DMS 273 treated with DMSO at 0.1 percent for 48 hours (cell line): ENCODE data around the gene PDZRN3.

Experiments
- DNase-seq: peaks from one replicate; lab custom pipeline; 2025; lab: John Stamatoyannopoulos, UW

PDZRN3 gene

GRCh38 chr3:73624821-73625665 is at the start of gene PDZRN3:
Gene PDZRN3 (minus strand): TSS chr3:73624941.
- DNase-seq: no peak

DNA sequence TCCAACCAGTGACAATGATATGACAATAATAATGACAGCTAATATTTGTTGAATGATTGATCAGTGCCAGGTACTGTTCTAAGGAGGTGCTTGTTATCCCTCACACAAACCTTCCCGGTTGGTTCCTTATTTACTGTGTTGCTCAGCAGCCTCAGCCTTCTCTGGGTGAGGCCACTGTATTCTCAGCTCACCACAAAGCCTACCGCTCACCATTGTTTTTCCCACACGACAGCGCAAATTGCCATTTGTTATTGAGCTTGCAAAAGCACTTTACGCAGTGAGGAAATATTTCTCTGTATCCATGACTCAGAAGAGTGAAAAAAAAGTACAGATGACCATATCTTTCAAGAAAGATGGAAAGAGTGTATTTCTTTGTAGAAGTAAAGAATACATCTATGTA is 49.5 kb upstream of the PDZRN3 start:
- DNase-seq: no peak

DNA sequence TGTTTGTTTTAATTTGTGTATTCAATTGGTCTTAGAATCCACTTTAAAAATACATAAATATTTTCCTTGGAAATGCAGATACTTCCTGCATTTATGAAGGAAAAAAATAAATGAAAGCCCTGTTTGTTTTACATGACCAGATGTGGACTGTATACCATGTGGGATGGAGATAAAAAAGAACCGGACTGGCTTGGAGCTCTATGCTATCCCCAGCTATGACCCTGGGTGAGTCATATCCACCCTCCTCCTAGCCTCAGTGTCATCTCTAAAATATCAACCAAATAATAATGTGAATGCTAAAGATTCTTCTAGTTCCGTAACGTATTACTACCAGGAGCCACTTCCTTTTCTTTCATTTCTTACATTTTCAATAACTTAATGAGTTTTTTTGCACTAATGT is 44.5 kb upstream of the PDZRN3 start:
- no peak for DNase-seq

DNA sequence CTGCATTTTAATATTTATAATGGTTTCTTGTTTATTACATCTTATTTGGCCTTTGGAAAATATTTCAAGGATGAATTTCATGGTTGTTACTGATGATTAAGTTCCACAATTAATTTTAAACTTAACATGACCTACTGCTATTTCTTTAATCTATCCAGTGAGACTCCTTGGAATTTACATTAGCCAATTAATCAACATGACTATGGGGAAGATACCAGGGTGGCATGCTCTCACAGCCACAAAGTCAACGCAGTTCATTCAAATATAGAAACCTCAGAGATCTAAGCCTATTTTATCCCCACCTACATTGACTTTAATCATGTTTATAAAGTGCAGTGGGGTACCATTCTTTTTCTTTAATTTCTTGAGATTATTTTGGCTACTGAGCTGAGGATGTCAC is 43.6 kb upstream of the PDZRN3 start:
- no peak for DNase-seq

GRCh38 chr3:73667889-73668288 is 43.1 kb upstream of the PDZRN3 start:
- no peak for DNase-seq

- no peak for DNase-seq
Measured at GRCh38 chr3:73665286-73665685, 40.5 kb upstream of the PDZRN3 start.

DNA sequence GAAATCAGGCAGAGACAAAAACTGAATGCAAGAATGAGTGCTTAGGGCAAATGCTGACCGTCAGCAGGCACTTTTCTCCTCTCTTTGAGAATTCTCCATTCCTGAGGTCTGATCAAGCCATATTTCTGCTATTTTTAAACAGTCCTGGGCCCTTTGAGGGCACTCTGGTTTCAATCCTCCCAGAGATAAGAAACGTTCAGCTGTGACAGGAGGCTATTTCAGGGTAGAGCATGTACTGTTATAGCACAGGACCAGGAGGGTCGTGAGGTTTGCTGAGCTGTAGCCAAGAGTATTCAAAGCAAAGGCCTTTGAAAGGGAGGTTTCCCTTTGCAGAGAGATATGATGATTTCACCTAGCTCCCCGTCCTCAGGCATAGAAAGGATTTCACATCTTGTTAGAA is 39.6 kb upstream of the PDZRN3 start:
- no peak for DNase-seq

DNA sequence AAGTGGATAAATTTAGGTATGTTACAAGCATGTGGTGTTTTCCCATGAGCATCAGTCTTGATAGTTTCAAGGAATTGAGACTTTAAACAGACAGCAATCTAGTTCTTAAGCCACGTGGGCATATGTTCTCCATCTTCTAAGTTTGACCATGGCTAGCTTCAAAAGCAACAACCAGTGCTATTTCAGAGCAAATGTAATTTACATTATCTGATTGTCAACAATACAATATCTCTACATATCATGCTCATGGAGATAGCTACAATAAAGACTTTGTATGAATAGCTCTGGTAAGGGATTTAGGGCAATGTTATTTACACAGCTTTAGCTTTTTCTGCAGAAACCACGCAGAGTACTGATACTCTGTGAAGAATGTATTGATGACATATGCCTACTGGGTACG is 38.8 kb upstream of the PDZRN3 start:
- no peak for DNase-seq

DNA sequence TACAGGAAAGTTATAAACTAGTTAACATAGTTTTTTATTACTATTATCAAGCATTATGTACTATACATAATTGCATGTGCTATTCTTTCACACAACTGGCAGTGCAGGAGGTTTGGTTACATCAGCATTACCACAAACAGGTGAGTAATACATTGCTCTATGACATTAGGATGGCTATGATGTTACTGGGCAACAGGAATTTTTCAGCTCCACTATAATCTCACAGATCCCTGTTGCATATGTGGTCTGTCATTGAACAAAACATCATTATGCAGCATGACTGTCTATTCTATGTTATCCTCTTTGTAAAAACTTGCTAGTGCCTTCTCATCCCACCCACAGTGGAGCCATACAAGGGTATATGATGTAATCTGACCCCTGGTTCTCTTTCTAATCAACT is 36.5 kb upstream of the PDZRN3 start:
- no peak for DNase-seq

DNA sequence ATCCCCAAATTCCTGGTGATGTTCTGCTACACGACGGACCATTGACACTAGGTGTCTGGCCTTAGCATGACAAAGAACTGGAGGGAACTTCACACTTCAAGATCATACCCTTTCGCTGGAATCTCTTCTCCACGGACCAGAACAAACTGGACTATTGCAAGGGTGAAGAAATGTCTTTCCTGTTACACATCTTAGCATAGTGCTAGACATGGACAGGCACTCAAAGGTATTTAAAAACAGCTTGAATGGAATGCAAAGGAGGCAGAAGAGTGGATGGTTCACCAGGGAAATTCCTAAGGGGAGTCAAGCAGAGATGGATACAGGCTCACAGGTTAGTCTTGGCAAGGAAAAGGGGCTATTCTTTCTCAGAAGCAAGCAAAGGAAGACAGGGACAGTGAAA is 33.5 kb upstream of the PDZRN3 start:
- no peak for DNase-seq

GRCh38 chr3:73657186-73657585 is 32.4 kb upstream of the PDZRN3 start:
- no peak for DNase-seq

GRCh38 chr3:73656241-73656890 is 31.6 kb upstream of the PDZRN3 start:
- no peak for DNase-seq

DNA sequence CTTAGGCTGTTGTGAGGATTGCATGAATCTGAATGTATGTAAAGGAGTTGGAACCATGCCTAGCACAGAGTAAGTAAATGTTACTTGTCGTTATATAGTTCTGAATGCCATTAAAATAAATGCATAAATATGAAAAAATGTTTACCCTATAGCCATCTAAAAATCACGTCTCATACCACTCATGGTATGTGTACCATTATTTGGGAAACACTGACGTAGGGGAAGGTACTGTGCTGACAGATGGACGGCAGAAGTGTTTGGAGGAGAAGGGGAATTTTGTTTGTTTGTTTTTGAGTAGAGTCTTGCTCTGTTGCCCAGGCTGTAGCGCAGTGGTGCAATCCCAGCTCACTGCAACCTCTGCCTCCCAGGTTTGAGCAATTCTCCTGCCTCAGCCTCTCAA is 30.5 kb upstream of the PDZRN3 start:
- DNase-seq: no peak

DNA sequence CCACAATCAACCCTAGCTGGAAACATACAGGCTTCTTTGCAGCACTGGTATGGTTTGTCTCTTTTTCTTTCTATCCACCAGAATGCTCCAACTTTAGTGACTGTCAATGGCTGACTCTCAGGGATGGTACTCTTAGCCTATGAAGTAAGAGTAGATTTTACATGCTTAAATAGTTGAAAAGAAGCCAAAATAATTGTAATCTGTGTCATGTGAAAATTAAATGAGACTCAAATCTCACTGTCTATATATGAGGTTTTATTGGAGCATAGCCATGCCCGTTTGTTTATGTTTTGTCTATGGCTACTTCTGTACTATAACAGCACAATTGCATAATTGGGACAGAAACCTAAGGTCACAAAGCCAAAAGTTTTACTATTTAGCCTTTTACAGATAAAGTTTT is 29.1 kb upstream of the PDZRN3 start:
- DNase-seq: no peak

DNA sequence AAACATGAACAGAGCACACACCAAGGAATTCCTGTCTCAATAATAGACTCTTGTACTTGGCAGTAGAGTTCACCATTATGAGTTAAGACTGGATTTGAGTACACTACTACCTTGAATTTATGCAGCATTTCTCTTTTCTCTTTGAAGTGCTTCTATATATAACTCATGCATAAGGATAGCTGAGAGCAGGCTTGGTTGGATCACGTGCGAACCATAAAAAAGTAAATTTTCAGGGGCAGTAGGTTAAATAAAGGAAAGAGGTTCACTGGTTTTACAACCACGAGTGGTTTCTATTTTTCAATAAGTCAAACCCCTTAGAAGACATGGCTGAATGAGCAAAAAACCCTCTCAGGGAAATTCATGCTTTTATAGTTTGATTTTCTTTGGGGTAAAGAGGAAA is 28.6 kb upstream of the PDZRN3 start:
- DNase-seq: no peak

DNA sequence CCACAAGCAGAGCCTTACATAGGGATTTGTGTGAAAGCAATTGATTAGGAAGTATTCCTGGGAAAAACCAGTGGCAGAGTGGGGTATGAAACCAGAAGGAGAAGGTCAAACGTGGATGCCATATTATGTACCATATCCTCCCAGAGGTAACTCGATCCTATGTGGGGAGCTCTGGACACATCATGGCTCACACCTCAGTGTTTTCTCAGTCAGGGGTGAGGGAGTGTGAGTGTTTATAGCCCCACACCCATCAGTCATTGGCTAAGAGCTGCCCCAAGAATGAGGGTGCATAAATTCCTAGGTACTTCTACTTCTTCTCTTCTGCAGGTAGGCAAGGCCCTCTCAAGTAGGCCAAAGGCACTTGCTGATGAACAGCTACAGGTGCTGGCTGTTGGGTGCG is 28.2 kb upstream of the PDZRN3 start:
- no peak for DNase-seq

DNA sequence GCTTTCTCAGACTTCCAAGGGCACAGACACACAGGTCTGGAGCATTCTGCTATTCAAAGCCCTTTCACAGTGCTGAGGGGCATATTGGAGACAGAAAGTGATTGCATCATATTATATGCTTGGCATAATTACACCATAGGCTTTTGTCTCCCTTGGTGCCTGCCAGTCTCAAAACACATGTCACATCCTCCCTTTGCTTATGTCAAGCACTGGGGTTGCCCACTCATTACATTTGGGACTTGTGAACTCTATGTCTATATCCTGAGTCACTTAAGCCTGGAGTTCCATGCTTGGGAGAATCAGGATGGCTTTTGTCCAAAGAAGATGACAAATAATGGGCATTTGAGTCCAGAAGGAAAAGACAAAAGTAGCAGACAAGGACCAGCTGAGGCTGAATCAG is 12.3 kb upstream of the PDZRN3 start:
- DNase-seq: no peak

GRCh38 chr3:73635254-73635653 is 10.5 kb upstream of the PDZRN3 start:
- DNase-seq: no peak

- DNase-seq: no peak
Measured at GRCh38 chr3:73633916-73634344, 9.2 kb upstream of the PDZRN3 start.

DNA sequence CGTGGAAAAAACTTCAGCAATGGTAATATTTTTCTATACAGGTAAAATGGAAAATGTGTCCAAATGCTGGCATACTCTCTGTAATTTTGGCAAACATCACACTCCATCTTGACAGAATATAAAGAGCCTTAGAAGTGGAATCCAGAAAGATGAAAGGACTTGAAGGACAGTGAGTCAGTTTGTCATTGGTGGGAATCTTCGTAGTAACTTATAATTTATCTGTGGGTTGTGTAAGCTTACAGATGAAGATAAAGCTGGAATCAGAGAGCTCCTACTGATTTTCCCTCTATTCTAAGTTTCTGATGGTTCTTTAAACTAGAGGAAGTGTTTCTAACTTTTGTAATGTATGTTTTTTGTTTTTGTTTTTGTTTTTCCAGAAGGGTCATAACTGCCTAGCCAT is 8.7 kb upstream of the PDZRN3 start:
- DNase-seq: no peak

- no peak for DNase-seq
Measured at GRCh38 chr3:73626106-73626505, 1.4 kb upstream of the PDZRN3 start.

- peak; percentile 16 for DNase-seq
Measured at GRCh38 chr3:73624017-73624820, 522 bp downstream of the PDZRN3 start.

- DNase-seq: no peak
Measured at GRCh38 chr3:73623346-73623745, 1.4 kb downstream of the PDZRN3 start.
